Activated naive CD4-positive, alpha-beta T cell treated with Interleukin-2 at 50 U/mL for 16 hours (primary cell): ENCODE results near the gene VN1R5.
"Not testable (repeated sequence)": the region's sequence is repeated elsewhere in the genome, so short reads cannot be mapped to it uniquely, and the experiment has no call there.

Experiments used
- DNase-seq: peaks from one replicate; pipeline ENCODE4 v3.0.0-alpha.2; 2020

The VN1R5 gene

DNA sequence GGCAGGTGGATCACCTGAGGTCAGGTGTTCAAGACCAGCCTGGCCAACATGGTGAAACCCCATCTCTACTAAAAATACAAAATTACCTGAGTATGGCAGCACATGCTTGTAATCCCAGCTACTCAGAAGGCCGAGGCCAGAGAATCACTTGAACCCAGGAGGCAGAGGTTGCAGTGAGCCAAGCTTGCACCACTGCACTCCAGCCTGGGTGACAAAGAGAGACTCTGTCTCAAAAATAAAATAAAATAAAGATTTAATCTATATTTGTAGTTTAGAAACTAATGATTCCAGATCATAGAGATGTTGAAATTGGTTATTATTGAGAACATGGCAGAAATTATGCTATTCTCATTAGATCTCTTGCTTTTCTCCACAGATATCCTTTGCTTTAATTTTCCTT lies at the start of gene VN1R5:
VN1R5 (plus strand) TSS at position 301 of the 400 bp plus-strand sequence.
- DNase-seq, result not testable (repeated sequence)

DNA sequence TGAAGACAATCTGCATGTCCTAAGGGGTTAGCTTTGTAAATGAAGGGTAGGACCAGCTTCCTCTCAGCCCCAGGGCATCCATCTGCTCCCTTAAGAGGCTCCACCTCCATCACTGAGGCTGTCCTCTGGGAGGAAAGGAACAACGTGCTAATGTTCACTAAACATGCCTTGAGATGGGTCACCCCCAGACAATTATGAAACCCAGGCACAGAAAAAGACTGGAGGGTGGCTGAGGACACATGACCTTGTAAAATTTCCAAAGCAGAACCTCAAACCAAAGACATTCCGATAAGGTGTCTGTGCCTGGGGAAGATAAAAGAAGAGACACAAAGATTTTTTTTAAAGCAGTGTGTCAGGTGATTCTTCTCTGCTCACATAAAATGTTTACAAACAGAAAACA lies 46.5 kb upstream of the VN1R5 start:
- no peak for DNase-seq

DNA sequence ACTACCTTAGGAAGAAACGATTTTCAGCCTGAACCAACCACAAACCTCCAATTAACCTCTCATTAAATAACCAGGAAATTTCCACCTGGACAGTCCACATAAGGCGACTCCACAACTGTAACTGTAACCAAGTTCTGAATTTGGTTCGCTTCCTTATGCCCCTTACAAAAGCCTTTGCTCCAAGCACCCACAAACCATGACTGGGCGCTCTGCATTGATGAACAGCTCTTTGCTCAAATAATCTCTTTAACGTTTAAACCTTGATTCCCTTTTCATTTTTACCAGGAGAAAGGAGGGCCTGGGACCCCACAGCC lies 45.9 kb upstream of the VN1R5 start:
- no peak for DNase-seq

DNA sequence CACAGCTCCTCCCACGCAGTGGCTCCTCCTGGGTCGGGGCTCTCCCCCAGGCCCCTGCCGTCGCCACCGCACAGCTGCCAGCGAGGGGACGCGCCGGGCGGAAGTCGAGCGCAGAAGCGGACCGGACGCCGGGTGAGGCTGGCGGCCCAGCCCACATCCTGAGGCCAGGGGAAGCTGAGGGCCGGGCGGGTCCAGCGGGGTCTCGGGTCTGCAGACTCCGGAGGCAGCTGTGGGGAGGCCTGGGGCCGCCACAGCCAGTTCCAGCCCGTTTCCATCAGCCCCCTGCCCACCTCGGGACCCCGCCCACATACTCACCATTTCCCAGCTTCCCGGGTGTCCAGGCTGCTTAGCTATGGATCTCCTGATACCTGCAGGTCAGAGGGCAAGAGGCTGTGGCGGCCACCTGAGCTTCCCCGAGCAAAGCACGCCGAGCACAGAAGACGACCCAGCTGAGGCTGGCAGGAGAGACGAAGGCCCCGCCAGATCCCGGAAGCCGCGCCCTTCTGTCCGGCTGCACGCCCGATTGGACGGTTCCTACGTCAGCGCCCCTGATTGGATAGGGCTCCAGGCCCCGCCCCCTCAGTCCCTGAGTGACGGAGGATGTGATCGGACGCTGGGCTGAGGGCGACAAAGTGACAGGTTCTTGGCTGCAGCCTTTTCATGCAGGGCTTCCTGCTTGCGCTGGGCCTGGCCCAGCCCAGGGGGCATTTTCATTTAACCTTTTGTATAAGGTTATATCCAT lies 45.3 kb upstream of the VN1R5 start:
- peak; percentile 96 for DNase-seq

DNA sequence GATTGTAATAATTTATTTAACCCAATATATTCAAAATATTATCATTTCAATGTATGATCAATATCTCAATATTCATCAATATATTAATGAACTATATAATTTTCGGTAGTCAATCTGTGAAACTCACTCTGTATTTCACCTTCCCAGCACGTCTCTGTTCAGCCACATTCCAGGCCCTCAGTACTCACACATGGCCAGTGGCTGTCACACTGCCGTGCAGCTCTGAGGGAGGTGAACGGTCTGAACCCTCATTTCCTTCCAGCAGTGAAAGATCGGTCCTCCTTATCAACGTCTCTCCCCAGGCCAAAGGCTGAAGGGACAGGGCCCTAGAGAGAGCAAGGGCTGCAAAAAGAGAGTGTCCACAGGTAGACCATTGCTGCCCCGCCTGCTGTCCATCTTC lies 44.5 kb upstream of the VN1R5 start:
- no peak for DNase-seq

DNA sequence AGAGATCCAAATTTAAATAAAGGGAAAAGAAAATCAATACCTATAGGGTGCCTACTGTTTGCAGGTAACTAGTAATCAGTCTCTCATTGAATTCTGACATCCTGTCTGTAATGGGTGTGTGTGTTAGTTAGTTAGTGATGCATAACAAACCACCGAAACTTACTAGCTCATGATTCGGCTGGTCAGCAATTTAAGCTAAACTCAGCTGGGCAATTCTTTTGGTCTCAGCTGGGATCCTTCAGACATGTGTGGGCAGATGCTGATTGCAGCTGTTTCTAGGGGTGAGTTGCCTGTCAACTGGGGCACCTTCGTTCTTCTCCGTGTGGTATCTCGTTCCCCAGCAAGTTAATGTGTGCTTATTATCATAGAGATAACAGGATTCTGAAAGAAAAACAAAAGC lies 43.9 kb upstream of the VN1R5 start:
- no peak for DNase-seq

DNA sequence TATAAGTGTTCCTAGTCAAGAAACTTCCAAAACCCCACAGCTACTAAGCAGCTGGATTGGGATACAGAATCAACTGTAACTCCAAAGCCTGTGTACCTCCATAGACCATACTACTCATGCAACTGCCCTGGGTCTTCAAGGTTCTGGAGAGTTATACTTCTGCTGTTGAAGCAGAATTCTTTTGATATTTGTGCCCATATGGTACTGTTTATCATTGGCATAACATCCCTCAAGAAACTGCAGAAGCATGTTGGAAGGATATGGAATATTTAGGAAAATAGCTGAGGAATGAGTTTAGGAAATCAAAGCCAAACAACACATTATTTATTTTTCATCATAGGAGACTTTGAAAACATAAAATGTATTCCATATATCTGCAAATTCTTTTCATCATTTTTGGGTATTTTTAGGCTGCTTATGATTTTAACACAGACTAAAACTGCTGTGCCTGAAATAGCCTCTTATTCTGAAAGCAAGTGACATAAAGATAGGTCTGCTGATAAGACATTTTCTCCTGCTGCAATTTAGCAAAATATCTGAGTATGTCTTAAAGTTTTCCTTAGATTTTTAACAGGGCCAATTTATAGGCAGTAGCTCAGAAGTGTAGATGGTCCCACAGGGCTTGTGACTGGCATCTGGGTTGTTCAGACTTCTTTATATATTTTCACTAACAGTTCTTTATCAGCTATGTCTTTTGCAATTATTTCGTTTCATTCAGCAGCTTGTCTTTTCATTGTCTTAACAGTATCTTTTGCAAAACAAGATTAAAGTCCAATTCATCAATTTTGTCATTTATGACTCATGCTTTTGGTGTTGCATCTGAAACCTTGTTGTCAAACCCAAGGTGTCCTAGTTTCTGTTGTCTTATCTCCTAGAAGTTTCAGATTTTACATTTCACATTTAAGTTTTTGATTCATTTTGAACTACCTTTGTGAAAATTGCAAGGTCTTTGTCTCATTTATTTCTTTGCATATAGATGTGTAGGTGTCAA lies 43.0 kb upstream of the VN1R5 start:
- no peak for DNase-seq

DNA sequence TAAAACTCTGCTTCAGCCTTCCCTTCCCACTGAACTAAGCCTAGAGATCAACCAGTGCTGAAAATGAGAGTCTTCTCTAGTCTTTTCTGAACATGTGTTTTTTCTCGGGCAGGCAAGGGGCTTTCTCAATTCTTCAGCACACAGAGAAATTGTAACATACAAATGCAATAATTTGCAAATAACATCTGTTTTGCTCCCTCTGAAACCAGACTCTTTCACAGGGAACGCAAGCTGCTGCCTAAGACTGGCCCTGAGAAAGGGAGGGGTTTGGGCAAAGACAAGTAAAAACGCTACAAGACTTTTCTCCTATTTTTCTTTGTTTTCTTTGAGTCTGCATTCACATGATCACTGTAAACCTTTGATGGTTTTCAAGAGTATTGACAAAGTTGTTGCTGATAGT lies 39.6 kb upstream of the VN1R5 start:
- DNase-seq, result no peak

DNA sequence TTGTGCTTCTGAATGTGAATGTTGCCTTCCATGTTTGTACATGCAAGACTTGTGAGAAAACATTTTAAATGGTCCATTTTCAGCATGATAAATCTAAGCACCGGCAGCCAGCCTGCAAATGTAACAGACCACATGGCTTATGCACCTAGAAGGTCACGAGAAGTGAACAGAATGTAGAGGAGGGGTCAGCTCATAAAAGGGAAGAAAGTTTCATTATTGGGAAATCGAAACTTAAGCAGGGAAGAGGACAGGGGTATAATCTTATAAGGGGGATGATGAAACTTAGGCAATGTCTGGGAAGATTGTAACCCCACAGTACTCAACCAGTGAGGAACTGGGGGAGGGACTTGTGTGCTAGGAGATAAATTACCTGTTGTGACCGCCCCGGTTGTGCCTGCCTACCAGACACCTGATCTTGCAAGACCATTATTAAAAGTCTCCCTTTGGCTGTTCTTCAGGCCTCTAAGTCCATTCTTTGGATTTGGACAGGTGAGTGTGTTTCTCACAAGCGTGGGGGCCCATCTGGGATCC lies 37.7 kb upstream of the VN1R5 start:
- no peak for DNase-seq

DNA sequence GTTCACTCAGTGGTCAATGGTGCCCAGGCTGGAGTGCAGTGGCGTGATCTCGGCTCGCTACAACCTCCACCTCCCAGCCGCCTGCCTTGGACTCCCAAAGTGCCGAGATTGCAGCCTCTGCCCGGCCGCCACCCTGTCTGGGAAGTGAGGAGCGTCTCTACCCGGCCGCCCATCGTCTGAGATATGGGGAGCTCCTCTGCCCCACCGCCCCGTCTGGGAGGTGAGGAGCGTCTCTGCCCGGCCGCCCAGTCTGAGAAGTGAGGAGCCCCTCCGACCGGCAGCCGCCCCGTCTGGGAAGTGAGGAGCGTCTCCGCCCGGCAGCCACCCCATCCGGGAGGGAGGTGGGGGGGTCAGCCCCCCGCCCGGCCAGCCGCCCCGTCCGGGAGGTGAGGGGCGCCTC lies 35.6 kb upstream of the VN1R5 start:
- DNase-seq, result not testable (repeated sequence)

DNA sequence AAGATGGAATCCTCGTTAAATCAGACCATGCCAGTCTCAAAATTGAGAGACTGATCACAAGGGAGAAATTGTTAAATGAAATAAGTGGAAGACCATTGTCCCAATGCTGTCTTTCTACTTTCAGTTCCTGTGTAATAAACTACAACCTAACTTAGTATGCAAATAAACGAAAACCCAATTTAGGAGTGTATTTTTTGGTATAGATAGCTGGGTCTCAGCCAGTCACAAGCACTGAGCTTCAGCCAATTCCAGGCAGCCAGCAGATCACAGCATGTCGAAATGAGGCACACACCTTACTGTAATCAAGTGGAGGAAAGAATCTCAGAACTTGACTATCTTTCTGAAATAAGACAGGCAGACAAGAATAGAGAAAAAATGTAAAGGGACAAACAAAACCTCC lies 33.0 kb upstream of the VN1R5 start:
- DNase-seq, result no peak

DNA sequence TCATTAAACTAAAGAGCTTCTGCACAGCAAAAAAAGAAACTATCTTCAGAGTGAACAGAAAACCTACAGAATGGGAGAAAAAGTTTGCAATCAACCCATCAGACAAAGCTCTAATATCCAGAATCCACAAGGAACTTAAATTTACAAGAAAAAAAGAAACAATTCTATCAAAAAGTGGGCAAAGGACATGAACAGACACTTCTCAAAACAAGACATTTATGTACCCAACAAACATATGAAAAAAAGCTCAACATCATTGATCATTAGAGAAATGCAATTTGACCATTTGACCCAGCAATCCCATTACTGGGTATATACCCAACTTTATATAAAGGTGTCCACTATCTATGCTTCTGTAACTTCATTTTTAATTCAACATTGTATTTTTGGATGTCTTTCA lies 31.1 kb upstream of the VN1R5 start:
- no peak for DNase-seq

DNA sequence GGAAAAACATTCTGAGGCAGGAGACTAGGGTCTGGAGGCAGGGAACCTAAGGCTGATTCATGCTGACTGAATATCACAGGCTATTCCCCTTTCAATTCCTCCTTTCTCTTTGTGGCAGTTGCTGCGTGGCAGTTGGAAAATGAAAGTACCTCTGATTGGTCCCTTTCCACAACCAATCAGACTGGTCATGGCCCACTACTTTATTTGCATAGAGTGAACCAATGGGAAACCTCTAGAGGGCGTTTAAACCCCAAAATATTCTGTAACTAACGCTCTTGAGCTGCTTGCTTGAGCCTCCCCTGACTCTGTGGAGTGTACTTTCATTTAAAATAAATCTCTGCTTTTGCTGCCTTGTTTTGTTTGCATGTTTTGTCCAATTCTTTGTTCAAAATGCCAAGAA lies 27.7 kb upstream of the VN1R5 start:
- no peak for DNase-seq

DNA sequence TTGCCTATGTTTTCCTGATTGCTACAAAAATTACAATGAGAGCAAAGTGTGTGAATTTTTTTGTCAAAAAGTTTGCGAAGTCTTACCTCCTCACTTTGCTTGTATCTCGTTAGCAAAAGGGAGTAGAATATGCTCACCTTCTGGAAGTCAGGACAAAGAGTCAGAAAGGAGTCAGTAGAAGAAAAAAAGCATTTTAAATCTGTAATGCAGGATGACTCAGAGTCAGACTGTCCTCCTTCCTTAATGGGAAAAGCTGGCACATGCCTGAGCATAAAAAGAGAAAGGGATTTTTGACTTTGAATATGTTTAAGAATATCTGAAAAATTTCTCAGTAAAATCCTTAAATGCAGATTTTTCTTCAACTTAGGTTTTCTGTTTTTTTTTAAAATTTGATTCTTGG lies 14.2 kb upstream of the VN1R5 start:
- no peak for DNase-seq

DNA sequence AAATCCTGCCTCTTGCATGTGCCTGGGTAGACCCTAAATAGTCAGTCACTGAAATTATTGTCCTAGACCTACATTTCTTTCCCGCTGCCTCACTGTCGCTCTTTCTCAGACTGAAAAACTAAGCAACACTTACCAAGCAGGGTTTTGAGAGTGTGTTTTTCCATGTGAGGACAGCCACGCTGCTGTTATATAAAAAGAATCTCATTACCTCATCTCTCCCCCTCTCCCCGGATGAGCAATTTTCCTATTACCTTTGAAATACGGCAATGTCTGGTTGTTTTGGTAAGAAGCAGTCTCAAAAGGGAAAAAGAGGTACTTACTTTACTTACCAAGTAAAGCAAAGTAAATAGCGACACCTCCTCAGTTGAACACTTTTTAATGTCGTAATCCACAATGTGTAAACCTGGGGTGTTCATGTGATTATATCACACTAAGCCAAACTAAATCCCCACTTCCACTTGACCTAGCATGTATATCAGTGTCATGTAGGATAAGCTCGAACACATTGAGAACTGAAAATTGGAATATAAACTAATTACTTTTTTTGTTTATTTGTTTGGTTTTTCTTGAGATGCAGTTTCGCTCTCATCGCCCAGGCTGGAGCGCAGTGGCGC lies 12.2 kb upstream of the VN1R5 start:
- DNase-seq, result no peak

DNA sequence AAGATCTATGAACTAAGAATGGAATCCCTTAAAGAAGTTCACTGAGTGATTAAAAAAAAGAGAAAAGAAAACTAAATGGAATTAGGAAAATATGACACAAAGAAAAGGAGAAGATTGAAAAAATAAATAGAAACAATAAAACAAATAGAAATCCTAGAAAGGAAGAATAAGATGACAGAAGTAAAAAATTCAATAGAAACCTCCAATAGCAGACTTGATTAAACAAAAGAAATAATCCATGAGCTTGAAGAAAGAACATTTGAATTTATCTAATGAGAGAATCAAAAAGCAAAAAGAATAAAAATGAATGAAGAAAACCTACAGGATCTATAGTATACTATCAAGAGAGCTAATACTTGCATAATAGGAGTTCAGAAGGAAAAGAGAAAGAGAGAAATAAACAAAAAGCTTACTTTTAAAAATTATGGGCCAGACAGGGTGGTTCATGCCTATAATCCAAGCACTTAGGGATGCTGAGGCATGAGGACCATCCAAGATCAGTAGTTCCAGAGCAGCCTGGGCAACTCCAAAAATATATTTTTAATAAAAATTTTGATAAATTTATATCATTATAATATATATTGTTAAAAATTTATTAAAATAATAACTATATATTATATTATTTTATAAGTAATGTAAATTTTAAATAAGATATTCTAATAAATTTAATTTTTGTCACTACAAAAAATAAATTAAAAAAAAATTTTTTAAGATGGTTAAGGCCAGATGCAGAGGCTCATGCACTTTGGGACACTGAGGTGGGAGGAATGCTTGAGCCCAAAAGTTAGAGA lies 9.4 kb upstream of the VN1R5 start:
- no peak for DNase-seq

DNA sequence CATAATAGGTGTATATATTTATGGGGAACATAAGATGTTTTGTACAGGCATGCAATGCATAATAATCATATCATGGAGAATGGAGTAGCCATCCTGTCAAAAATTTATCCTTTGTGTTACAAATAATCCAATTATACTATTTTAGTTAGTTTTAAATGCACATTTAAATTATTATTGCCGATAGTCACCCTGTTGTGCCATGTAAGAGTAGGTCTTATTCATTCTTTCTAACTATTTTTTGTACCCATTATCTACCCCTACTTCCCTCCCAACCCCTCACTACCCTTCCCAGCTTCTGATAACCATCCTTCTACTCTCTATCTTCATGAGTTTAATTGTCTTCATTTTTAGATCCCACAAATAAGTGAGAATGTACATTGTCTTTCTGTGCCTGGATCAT lies 8.3 kb upstream of the VN1R5 start:
- no peak for DNase-seq

DNA sequence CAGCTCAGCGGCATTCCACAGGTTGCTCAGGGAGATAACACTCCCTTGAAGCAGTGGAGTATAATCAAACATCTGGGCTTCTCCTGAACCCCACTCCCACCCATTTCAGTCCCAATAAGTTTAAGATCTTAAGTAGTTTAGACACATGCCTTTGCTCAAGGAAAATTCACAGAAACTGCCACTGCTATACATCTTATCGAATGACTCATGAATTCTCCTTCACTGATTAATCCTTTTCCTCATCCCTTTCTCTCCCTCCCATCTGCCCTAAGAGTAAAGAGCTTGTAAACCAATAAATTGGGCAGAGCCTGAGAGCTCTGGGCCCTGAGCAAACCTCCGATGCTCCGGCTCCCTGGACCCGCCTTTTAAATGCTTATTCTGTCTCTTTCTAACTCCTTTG lies 10.2 kb downstream of the VN1R5 start:
- no peak for DNase-seq

DNA sequence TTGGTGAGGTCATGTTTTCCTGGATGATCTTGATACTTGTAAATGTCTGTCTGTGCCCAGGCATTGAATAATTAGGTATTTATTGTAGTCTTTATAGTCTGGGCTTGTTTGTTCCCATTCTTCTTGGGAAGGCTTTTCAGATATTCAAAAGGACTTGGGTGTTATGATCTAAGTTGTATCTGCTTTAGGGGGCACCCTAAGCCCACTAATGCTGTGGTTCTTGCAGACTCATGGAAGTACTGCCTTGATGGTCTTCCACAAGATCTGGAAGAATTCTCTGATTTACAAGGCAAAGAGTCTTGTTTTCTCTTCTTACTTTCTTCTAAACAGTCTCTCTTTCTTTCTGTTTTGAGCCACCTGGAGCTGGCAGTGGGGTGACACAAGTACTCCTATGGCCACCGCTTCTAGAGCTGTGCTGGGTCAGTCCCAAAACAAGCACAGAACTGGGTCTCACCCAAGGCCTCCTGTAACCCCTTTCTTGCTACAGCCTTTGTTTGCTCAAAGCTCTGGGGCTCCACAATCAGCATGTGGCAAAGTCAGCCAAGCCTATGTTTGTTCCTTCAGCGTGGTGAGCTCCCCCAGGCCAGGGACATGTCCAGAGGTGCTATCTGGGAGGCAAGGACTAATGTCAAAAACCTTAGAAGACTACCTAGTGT lies 12.6 kb downstream of the VN1R5 start:
- DNase-seq, result no peak

DNA sequence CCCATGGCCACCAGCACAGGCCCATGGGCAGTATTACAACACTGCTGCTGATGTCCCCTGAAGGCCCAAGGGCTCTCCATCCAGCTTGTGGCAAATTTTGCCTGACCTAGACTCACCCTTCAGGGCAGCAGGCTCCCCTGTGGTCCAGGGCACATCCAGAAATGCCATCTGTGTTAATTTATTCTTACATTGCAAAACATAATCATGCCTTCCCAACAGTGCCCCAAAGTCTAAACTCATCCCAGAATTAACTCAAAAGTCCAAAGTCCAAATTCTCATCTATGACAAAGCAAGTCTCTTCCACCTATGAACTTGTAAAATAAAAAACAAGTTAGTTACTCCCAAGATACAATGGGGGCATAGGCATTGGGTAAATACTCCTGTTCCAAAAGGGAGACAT lies 13.3 kb downstream of the VN1R5 start:
- no peak for DNase-seq

DNA sequence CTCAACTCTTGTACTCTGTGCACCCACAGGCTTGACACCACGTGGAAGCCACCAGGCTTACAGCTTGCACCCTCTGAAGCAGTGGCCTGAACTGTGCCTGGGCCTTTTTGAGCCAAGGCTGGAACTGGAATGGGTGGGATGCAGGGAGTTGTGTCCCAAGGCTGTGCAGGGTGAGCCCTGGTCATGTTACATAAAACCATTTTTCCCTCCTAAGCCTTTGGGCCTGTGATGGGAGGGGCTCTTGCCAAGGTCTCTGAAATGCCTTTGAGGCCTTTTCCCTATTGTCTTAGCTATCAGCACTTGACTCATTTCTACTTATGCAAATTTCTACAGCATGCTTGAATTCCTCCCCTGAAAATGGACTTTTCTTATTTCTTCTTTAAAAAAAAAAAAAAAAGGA lies 14.1 kb downstream of the VN1R5 start:
- DNase-seq, result no peak

DNA sequence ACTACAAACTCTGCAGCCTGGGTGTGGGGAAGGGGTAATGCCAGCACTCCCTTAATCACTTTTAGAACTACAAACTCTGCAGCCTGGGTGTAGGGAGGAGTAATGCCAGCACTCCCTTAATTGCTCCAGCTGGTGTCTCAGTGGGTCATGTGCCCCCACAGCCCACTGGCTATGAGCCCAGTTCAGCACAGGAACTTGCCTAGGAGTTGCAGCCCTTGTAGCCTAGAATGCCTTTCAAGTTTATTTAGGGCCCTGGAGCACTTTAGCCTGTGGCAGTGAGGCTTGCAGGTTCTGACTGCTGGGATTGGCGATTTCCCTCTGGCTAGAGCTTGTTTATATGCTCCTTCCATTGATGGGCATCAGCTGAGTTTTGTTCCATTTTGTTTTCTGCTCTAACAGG lies 17.1 kb downstream of the VN1R5 start:
- no peak for DNase-seq
